K562 (cell line): ENCODE results near the gene PTPN18. TPM values are rescaled to one million over a fixed set of nuclear protein-coding genes. Genes with fewer than 3 reads are reported as not detected.

ENCODE experiments used
- HDAC1 ChIP-seq, 2 experiments: fragments of 450-650 bp; IDR thresholded peaks; 2 replicates each; pipeline ENCODE4 v1.6.1; 2016 to 2017; ENCODE audit warnings: inconsistent platforms in 1 of 2, mild to moderate bottlenecking in 1 of 2, moderate library complexity in 1 of 2
- HDGF ChIP-seq: fragments of 450-650 bp; IDR thresholded peaks from 2 replicates; pipeline ENCODE4 v1.6.1; 2016
- PHF8 ChIP-seq: fragments of 200-600 bp; sonication (generic); IDR thresholded peaks from 2 replicates; pipeline ENCODE4 v1.6.1; 2012; ENCODE audit warnings: mixed run types, mild to moderate bottlenecking, inconsistent platforms, low read length, moderate library complexity, borderline replicate concordance
- PTBP1 ChIP-seq: fragments of 200-400 bp; formaldehyde crosslinking; IDR thresholded peaks from 2 replicates; pipeline ENCODE4 v1.6.1; 2017; ENCODE audit warnings: low read depth, low read length
- RAD51 ChIP-seq: fragments of 450-650 bp; IDR thresholded peaks from 2 replicates; pipeline ENCODE4 v1.7.1; 2016; ENCODE audit warnings: low read depth, mild to moderate bottlenecking, borderline replicate concordance
- RFX7 ChIP-seq: fragments of 250-450 bp; sonication (Bioruptor Pico); IDR thresholded peaks from 2 replicates; pipeline ENCODE4 v1.5.1; 2021; ENCODE audit warnings: mild to moderate bottlenecking
- SETDB1 ChIP-seq: IDR thresholded peaks from one replicate; pipeline ENCODE4 v1.6.1; 2012; ENCODE audit warnings: low read length, control low read depth, inconsistent platforms
- SMC3 ChIP-seq: conservative IDR thresholded peaks from 2 replicates; pipeline ENCODE4 v1.6.1; 2011; ENCODE audit warnings: low read depth, low read length, improper control_type of control experiment; ENCODE audit not compliant: insufficient read depth
- ZC3H4 ChIP-seq: sonication (generic); formaldehyde crosslinking; IDR thresholded peaks from 2 replicates; pipeline ENCODE4 v1.9.0; 2021; ENCODE audit warnings: missing genetic modification reagents, borderline replicate concordance
- ZFP30 ChIP-seq: fragments of 250-450 bp; sonication (Bioruptor Pico); IDR thresholded peaks from 2 replicates; pipeline ENCODE4 v1.8.0; 2022; ENCODE audit warnings: moderate library complexity, mild to moderate bottlenecking, inconsistent platforms, borderline replicate concordance
- ZNF583 ChIP-seq: fragments of 250-450 bp; sonication (Bioruptor Pico); IDR thresholded peaks from 2 replicates; pipeline ENCODE4 v1.4.0; 2020
- polyA plus RNA-seq, 8 experiments: library from polyadenylated mRNA; depleted of rRNA in 4 of 8; stranded (reverse) in 5 of 8; unstranded in 3 of 8; fragments of >200 nt; fragmentation: Nextera tagmentation in 2 of 8; fragmentation: Illumina TruSeq in 1 of 8; extraction: Ambion mirVana in 2 of 8; extraction: Trizol in 1 of 8; gene quantifications; 2 replicates each; pipeline versions ENCODE4 v1.2.1 to v1.2.3, GENCODE V29; 2011 to 2014; ENCODE audit warnings: inconsistent platforms in 1 of 8, missing spikeins in 1 of 8
- total RNA-seq, 7 experiments: library from RNA; depleted of rRNA in 6 of 7; stranded (reverse); fragments of >200 nt in 6 of 7; fragmentation: Illumina TruSeq in 2 of 7; extraction: Trizol in 2 of 7; gene quantifications; 2 replicates each; pipeline versions ENCODE4 v1.2.1 to v1.2.3, GENCODE V29; 2011 to 2021; ENCODE audit warnings: low replicate concordance in 1 of 7
- TF ChIP-seq, protein P1 (sequence below): sonication (generic); formaldehyde crosslinking; IDR thresholded peaks from 2 replicates; pipeline ENCODE4 v1.8.1; 2023; ENCODE audit warnings: mild to moderate bottlenecking, missing genetic modification reagents, moderate library complexity
- TF ChIP-seq, protein P2 (sequence below): fragments of 450-650 bp; IDR thresholded peaks from 2 replicates; pipeline ENCODE4 v1.6.1; 2017; ENCODE audit warnings: antibody characterized with exemption, mild to moderate bottlenecking
- TF ChIP-seq, protein P3 (sequence below): fragments of 250-450 bp; sonication (Bioruptor Pico); IDR thresholded peaks from 2 replicates; pipeline ENCODE4 v1.5.0; 2021; ENCODE audit warnings: mild to moderate bottlenecking, moderate library complexity
- TF ChIP-seq, protein P4 (sequence below): fragments of 250-450 bp; sonication (Bioruptor Pico); IDR thresholded peaks from 2 replicates; pipeline ENCODE4 v1.4.0; 2020; ENCODE audit warnings: borderline replicate concordance
- TF ChIP-seq, protein P5 (sequence below): fragments of 250-450 bp; sonication (Bioruptor Pico); IDR thresholded peaks from 2 replicates; pipeline ENCODE4 v1.8.0; 2021; ENCODE audit warnings: borderline replicate concordance, mild to moderate bottlenecking, moderate library complexity; ENCODE audit not compliant: poor library complexity, severe bottlenecking

PTPN18 gene
- total and polyA plus RNA-seq, 9 of the 15 experiments (the other 6 are each of a cell fraction or from before 2014, with no cell fraction given) = 11.6 to 90.7 (median 49.6) TPM

DNA sequence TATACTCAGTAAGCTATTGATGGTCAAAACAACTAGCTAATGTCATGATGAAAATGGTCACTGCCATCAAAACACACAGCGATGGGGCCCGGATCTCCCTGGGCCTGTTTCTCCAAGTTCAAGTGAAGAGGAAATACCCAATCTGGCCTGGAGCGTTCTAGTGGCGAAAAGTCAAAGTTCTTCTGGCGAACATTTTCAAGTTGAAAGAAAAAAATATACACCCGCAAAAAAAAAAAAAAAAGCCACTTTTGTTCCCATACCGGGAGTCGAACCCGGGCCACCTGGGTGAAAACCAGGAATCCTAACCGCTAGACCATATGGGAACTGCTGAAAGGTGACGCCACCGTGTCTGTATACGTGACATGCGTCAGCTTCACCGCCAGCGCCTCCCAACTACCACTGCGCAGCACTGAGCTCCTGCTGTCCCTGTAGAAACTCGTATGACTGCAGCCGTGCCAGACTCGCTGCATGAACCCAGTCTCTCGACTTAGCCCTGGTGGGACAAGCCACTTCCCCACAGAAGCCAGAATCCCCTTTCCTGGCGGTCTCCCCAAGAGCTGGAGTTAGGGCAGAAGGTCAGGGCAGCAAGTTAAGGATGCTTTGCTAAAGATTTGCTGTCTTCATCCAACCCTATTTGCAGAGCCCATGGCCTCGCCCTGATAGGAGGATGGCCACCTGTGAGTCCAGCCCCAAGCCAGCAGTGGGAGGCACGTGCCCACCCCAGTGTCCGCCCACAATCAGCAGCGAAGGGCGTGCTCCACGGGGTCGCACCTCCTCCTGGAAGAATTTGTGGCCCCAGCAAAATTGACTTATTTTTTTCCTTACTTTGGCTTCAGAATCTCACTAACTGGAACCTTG is 18.8 kb upstream of the PTPN18 start (continued):
- no peak for TF ChIP-seq ZC3H4 (CRISPR knock-in tag)
- TF ChIP-seq, protein P1, sequence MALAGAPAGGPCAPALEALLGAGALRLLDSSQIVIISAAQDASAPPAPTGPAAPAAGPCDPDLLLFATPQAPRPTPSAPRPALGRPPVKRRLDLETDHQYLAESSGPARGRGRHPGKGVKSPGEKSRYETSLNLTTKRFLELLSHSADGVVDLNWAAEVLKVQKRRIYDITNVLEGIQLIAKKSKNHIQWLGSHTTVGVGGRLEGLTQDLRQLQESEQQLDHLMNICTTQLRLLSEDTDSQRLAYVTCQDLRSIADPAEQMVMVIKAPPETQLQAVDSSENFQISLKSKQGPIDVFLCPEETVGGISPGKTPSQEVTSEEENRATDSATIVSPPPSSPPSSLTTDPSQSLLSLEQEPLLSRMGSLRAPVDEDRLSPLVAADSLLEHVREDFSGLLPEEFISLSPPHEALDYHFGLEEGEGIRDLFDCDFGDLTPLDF (CRISPR knock-in tag) = no peak
- TF ChIP-seq PTBP1 = no peak
- TF ChIP-seq, protein P2, sequence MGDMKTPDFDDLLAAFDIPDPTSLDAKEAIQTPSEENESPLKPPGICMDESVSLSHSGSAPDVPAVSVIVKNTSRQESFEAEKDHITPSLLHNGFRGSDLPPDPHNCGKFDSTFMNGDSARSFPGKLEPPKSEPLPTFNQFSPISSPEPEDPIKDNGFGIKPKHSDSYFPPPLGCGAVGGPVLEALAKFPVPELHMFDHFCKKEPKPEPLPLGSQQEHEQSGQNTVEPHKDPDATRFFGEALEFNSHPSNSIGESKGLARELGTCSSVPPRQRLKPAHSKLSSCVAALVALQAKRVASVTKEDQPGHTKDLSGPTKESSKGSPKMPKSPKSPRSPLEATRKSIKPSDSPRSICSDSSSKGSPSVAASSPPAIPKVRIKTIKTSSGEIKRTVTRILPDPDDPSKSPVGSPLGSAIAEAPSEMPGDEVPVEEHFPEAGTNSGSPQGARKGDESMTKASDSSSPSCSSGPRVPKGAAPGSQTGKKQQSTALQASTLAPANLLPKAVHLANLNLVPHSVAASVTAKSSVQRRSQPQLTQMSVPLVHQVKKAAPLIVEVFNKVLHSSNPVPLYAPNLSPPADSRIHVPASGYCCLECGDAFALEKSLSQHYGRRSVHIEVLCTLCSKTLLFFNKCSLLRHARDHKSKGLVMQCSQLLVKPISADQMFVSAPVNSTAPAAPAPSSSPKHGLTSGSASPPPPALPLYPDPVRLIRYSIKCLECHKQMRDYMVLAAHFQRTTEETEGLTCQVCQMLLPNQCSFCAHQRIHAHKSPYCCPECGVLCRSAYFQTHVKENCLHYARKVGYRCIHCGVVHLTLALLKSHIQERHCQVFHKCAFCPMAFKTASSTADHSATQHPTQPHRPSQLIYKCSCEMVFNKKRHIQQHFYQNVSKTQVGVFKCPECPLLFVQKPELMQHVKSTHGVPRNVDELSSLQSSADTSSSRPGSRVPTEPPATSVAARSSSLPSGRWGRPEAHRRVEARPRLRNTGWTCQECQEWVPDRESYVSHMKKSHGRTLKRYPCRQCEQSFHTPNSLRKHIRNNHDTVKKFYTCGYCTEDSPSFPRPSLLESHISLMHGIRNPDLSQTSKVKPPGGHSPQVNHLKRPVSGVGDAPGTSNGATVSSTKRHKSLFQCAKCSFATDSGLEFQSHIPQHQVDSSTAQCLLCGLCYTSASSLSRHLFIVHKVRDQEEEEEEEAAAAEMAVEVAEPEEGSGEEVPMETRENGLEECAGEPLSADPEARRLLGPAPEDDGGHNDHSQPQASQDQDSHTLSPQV = peak; percentile 69
- TF ChIP-seq SETDB1 = no peak
- no peak for TF ChIP-seq ZNF583 (CRISPR knock-in tag)
- TF ChIP-seq, protein P3, sequence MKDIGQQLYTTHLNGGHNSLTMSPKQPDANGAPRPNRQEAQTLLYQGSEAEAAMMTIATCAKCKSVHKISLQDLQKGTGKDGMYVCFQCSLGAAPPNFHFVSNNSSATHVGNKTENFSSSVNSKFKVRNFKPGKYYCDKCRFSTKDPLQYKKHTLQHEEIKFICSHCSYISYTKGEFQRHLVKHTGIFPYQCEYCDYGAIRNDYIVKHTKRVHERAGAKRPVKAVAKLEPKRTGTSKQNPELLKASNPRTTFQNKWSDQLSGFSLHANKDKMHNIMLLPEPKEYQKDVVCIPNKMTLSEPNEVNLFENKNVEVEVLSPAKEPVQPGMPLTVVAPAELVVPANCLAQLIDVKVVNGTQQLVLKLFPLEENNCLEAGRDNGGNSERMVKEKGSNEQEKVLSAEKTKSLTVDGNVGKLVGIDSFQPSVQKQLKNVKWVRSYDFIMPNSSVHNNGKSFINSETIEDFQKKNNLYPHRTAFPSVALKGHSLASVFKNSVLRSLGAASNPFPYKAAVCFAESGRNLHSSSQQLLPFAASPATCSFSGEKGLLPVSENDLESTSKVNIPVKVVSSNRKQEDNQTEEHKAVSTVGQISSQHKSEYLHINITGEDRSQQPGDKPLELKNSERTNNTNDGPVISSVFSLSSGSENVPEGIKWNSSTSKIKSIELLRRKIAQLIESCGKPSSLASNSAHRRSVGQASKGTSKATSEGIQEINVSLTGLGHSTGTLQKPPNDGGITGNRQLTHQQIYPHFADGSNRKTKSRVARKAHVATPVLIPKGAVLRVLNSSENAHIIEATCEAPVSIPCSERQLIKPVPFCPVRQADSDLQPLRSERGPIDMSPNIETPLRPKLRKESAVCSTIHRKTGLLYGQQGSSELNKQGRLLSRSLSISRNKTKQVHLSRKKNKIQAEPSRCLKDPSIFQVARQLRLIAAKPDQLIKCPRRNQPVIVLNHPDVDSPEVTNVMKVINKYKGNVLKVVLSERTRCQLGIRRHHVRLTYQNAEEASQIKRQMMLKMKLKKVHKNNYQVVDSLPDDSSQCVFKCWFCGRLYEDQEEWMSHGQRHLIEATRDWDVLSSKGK (CRISPR knock-in tag) = no peak
- no peak for TF ChIP-seq ZFP30 (CRISPR knock-in tag)
- TF ChIP-seq, protein P4, sequence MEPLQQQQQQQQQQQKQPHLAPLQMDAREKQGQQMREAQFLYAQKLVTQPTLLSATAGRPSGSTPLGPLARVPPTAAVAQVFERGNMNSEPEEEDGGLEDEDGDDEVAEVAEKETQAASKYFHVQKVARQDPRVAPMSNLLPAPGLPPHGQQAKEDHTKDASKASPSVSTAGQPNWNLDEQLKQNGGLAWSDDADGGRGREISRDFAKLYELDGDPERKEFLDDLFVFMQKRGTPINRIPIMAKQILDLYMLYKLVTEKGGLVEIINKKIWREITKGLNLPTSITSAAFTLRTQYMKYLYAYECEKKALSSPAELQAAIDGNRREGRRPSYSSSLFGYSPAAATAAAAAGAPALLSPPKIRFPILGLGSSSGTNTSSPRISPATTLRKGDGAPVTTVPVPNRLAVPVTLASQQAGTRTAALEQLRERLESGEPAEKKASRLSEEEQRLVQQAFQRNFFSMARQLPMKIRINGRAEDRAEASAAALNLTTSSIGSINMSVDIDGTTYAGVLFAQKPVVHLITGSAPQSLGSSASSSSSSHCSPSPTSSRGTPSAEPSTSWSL (CRISPR knock-in tag) = no peak
- TF ChIP-seq HDAC1 (IDR thresholded peaks at IDR 0.05) = peak; percentile 51 to 66; a peak in 3 of 4 replicates
- TF ChIP-seq RAD51 = peak; percentile 80
- no peak for TF ChIP-seq SMC3
- TF ChIP-seq HDGF = no peak
- TF ChIP-seq, protein P5, sequence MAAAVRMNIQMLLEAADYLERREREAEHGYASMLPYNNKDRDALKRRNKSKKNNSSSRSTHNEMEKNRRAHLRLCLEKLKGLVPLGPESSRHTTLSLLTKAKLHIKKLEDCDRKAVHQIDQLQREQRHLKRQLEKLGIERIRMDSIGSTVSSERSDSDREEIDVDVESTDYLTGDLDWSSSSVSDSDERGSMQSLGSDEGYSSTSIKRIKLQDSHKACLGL (CRISPR knock-in tag) = no peak
- TF ChIP-seq RFX7 (CRISPR knock-in tag) = no peak
- peak; percentile 37; the same call in 1 of the 2 replicates for TF ChIP-seq PHF8
